ENCODE data around the gene PGP.

DNA sequence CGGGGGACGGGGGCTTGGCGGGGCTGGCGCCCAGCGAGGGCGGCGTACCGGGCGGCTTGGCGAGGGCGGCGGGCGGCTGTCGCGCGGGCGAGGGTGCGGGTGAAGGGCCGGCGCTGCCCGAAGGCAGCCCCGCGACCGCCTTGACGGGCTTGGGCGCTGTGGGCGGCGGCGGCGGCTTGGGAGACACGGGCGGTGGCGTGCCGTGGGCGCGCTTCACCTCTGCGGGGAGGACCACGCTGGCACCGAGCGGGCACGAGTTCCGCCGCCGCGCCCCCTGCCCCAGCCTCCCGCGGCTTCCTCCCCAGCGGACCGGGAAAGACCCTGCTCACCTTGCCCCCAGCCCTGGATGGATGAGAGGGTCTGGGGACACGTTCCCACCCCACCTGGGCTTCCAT is 35.5 kb downstream of the PGP start:
- TF ChIP-seq, protein P1, sequence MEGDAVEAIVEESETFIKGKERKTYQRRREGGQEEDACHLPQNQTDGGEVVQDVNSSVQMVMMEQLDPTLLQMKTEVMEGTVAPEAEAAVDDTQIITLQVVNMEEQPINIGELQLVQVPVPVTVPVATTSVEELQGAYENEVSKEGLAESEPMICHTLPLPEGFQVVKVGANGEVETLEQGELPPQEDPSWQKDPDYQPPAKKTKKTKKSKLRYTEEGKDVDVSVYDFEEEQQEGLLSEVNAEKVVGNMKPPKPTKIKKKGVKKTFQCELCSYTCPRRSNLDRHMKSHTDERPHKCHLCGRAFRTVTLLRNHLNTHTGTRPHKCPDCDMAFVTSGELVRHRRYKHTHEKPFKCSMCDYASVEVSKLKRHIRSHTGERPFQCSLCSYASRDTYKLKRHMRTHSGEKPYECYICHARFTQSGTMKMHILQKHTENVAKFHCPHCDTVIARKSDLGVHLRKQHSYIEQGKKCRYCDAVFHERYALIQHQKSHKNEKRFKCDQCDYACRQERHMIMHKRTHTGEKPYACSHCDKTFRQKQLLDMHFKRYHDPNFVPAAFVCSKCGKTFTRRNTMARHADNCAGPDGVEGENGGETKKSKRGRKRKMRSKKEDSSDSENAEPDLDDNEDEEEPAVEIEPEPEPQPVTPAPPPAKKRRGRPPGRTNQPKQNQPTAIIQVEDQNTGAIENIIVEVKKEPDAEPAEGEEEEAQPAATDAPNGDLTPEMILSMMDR (IDR thresholded peaks at IDR 0.05), result no peak
- TF ChIP-seq POLR2A (IDR thresholded peaks at IDR 0.05), result no peak

All from Peyer's patch (tissue), 4 donors.